ENCODE results near the gene CITED1.
"Not testable (repeated sequence)": the region's sequence is repeated elsewhere in the genome, so short reads cannot be mapped to it uniquely, and the experiment has no call there.

Gene CITED1, protein sequence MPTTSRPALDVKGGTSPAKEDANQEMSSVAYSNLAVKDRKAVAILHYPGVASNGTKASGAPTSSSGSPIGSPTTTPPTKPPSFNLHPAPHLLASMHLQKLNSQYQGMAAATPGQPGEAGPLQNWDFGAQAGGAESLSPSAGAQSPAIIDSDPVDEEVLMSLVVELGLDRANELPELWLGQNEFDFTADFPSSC

DNA sequence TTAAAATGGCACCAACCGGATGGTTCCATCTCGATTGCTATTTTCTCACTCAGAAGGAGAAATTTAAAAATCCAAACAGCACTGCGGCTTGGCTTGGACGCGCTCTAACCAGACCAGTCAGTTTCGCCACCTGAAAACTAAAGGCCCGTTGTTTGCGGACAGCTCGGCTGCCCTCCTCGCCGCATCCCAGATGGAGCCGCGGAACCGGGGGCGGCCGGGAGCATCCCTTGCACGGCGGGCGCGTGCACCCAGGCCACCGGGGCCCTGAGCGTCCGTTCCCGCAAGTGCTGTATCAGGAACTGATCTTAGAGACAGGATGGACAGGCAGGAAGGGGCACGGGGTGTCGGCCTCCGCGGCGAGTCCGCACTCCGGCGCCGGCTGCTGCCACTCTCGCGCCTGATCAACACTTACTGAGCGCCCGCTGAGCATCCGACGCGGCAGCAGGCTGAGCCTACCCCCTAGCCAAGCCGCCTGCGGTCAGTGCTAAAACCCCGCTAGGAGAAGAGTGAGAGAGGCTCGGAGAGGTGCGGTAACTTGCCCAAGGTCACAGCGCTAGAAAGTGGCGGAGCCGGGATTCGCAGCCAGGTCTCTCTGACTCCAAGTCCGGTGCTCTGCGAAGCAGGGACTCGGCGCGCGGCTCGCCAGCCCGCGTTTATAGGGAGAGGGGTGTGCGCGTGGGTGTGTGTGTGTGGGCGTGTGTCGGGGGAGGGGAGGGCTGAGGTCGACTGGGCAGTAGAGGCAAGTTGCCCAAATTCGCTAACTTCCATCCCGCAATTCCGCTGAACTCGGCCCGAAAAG lies at the start of gene CITED1:
CITED1 (minus strand) TSS at position 629 of the 799 bp plus-strand sequence. CDS start 3,045 bp downstream, outside the sequence.
- DNase-seq, result peak; percentile 32 to 42

DNA sequence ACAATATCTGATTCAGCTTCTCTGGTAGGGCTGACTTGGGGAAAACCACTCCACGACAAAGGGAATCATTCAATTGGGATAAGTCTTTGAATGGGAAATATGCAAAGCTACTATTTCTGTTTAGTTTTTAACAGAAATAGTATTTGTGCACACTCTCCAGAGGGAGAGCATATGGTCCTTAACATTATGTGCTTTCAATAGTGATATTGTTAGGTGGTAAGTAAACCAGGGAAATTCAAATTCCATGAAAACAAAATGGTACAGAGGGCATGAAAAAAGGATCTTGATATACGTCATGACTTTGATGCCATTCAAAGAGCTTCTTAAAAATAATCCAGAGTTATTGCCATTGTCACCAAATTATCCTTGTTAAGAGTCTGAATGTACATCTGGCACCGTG lies 47.1 kb upstream of the CITED1 start:
- no peak for DNase-seq

- DNase-seq, result no peak
These were observed 46.1 kb upstream of the CITED1 start for GRCh38 chrX:72351606-72352334.

- peak; percentile 36 to 46 for DNase-seq
These were observed 43.5 kb upstream of the CITED1 start for GRCh38 chrX:72349190-72349589.

DNA sequence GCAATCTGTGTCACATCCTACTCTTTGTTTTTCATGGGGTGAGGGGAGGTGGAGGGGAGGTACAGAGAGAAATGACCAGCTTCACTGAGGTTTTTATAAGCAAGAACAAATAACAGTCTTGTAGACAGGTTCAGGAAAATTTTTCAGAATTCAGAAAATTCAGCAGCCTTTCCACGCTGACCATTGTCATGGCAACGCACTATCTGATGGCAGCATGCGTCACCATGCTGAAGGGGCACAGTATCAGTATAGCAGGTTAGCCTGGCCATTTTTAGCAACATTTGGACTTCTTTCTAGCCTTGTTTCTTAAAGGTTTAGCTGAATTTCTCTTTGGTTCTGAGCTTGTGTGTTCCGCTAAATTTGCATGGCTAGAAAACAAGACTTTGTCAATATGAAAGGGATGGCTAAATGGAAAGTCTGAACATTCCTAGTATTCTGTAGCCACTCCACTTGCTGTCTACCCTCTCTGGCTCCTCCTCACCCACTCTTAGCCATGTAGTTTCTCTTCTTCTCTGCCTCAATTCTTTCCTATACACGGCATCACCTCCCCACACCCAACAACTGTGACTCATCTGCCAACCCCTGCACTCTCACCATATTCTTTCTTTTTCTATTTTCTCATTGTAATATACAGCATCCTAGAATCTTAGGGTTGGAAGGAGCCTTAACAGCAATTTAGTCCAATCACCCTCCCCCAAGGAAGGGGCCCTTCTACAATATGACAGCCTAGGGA lies 42.7 kb upstream of the CITED1 start:
- DNase-seq, result peak; percentile 28 to 35

DNA sequence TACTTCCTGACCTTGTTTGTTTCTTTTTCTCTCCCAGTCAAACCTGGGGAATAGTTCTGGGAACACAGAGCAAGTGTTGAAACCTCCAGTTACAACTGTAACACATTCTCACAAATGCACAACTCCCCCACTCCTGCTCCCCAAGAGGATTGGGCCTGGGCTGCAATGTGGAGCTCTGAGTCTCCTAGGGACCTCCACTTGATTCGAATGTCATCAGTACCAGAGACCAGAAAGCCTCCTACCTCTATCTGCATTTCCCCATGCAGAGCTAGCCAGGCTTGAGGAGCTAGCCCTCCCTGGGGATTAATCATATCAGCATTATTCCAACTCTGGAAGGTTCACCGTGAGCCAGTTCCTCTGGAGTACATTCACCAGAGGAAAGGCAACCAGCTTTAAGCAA lies 41.7 kb upstream of the CITED1 start:
- DNase-seq, result no peak

DNA sequence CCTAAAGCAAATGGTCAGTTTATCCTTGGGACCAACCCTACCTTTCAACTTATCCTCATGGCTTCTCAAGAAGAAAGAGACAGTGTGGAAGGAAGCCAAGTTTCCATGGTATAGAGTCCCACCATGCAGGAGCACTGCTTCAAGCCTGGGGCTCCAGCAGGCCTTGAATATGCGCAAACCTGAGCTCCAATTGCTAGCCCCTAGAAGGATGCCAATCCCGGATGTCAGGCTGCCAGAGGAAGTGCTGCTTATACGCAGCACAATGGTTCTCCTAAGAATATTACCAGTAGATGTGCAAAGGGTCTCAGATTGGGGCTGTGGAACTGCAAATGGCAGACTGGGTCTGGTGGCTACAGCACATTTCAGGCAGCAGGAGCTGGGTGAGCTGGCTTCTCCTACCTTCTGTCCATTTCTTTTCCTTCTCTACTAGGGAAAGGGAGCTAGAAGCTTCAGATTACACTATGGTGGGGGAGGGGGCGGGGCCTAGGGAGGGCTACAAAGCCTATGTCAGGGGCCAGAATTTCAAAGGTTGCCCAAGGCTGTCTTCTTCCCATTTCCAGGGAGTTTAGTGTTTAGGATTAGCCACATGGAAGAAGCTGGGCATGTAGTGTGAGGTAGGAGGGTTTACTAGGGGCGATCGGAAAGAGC lies 40.7 kb upstream of the CITED1 start:
- DNase-seq, result no peak

GRCh38 chrX:72340626-72341025 lies 34.9 kb upstream of the CITED1 start:
- no peak for DNase-seq

DNA sequence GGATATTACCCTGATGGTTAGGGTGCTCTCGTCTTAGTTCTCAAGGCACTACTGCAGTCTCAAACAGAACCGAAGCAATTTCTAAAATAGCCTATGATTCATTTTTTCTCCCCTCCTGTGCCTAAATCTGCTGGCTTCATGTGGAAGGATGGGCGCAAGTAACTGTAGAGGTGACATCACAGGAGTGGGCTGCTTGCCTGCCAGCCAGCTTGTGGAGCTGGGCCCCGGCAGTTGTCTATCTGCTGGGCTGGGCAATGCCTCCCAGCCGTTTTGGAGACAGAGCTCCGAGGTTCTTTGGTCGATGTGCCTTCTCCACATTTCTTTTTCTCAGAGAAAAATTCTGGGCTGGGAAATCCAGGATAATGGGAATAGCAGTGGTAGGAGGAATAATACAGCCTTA lies 34.3 kb upstream of the CITED1 start:
- no peak for DNase-seq

GRCh38 chrX:72330131-72330530 lies 24.4 kb upstream of the CITED1 start:
- no peak for DNase-seq

GRCh38 chrX:72326605-72327300 lies 21.0 kb upstream of the CITED1 start:
- no peak for DNase-seq

- not testable (repeated sequence) for DNase-seq
These were observed 13.9 kb upstream of the CITED1 start for GRCh38 chrX:72319651-72320050.

DNA sequence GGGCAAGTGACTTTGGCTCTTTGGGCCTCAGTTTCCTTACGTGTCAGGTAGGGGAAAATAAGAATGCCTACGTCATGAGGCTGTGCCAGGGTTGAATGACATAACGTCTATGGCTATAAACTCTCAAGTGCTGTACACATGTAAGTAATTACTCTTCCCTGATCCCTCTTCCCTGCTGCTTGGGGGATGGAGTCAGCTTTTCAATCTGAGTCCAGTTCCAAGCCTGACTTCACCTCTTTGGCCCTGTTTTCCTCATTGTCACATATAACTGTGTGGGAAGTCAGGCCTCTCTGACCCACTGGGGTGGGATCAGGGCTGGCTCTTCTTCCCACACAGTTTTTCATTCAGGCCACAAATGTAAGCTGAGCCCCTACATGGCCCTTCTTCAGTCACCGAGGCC lies 11.4 kb upstream of the CITED1 start:
- DNase-seq, result no peak

DNA sequence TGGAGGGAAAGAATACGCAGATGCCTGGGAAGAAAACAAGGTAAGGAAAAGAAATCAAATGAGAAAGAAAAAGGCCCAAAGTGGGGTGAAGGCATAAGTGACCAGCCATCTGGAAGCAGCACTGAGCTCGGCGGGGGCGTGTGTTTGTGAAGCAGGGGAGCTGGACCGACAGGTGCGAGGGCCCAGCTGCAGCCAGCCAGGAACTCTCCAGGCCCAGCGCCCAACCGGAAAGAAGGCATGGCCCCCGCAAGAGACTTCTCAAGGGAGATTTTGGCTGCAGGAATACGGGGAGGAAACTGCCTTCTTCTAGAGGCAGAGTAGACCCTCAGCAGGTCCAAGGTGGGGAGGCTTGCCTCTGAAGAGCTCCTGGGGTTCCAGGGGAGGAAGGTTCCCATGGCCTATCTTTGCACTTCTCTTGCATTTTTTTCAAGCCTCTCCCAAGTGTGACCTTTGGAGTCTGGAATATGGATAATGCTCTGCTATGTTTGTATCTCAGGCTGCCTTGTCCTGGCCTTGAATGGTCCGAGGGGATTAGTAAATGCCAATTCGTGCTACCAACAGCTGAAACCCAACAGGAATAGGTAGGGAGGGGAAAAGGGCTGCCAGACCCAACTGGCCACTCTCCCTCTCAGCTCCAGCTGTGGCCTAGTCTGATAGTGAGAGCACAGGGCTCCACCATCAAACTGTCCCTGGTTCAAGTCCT lies 10.8 kb upstream of the CITED1 start:
- DNase-seq, result no peak

DNA sequence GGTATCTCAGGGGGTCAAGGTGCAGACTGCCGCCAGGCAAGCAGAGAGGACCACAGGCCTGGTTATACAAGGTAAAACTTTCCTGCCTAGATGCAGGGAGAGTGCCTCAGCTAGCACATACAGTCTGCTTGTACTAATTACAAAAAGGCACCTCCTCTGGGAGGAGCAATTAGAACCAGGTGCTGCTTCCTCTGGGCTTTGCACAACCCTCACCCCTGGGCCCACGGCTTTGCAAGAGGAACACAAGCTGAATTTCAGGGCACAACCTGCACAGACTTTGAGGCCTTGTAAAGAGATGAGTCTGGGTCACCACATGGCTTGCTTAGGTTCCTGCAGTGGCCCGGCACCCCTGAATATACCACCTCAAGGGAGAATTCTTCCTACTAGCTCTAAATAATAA lies 9.2 kb upstream of the CITED1 start:
- no peak for DNase-seq

- DNase-seq, result no peak
These were observed 8.3 kb upstream of the CITED1 start for GRCh38 chrX:72313707-72314641.

GRCh38 chrX:72312311-72312940 lies 6.7 kb upstream of the CITED1 start:
- DNase-seq, result no peak

DNA sequence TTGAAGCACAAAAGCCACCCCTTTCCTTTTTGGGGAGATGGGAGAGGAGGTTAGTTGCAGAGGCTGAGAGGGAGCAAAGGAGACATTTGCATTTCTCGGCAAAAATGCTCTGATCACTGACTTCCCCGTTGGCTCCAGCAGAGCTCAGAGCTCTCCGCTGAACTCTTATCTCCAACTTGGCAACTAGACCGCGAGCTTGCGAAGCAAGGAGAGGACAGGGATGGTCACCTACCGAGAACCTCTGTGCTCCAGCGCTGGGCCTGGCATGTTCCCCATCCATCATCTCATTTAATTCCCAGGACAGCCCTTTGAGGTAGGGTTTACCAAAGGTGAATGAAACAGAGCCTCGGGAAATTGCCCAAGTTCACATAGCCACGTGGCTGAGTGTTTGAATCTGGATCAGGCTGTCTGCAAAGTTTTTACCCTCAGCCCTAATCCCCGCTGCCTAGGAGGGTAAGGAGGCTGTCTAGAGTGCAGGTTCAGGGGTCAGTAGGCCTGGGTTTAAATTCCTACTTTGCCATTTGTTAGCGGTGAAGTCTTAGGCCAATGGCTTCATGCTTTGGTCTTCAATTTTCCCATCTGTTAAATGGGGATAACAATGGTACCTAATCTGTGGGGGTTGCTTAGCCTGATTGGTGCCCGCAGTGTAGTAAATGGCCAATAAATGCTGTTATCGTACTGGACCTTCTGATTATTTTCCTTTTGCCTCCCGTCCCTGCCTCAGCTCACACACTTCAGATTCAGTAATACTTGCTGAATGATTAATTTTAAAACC lies 3.8 kb upstream of the CITED1 start:
- no peak for DNase-seq

All from activated T-cell treated with anti-CD3 and anti-CD28 coated beads, Interleukin-2, amount 50 U/mL, for 48 hours (primary cell).